Neuron (in vitro differentiated cells): ENCODE measurements around the gene NKX2-1.
"Not testable (repeated sequence)": the region's sequence is repeated elsewhere in the genome, so short reads cannot be mapped to it uniquely, and the experiment has no call there.

Experiments
- H2AFZ ChIP-seq: one replicate; pipeline ENCODE4 v1.6.1; 2013; ENCODE audit warnings: low read depth, mild to moderate bottlenecking, inconsistent platforms, low read length, moderate library complexity
- H3K27me3 ChIP-seq: one replicate; pipeline ENCODE4 v1.6.1; 2013; ENCODE audit warnings: low read length; ENCODE audit not compliant: insufficient read depth
- H3K36me3 ChIP-seq: one replicate; pipeline ENCODE4 v1.6.1; 2013; ENCODE audit warnings: low read length; ENCODE audit not compliant: insufficient read depth
- H3K4me1 ChIP-seq: one replicate; pipeline ENCODE4 v1.6.1; 2013; ENCODE audit warnings: low read length; ENCODE audit not compliant: insufficient read depth
- H3K4me3 ChIP-seq: 2 replicates; pipeline ENCODE4 v1.5.1; 2013; ENCODE audit warnings: mild to moderate bottlenecking, low read length, moderate library complexity
- H3K9me3 ChIP-seq: one replicate; pipeline ENCODE4 v1.6.1; 2013; ENCODE audit warnings: low read length

The NKX2-1 gene

DNA sequence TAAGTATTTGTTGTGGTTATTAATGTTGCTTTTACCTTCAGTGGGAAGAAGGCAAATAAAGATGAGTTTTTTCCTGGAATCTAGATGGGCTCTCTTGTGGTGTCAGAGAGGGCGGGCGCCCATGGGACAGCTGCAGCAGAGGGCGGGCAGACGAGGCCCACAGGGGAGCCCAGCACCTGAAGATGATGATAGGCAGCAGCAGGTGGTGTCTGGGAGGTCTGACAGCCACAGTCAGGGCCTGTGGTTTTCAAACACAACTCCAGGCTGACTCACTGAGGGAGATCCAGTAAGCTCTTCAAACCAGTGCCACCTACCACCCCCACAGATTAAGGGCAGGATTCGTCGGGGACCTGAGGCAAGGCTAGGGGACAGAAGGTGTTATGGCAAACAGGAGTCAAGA lies 42.8 kb downstream of the NKX2-1 start:
- Histone ChIP-seq H3K36me3 (no peaks in the 10 kb centered on the region), H3K4me1 (no peaks in the 10 kb centered on the region), H3K9me3 (no peaks in the 10 kb centered on the region), H3K27me3 (peaks cover 20% of the 10 kb centered on the region), H2AFZ (no peak overlapping the region), H3K4me3 (no peak overlapping the region)

DNA sequence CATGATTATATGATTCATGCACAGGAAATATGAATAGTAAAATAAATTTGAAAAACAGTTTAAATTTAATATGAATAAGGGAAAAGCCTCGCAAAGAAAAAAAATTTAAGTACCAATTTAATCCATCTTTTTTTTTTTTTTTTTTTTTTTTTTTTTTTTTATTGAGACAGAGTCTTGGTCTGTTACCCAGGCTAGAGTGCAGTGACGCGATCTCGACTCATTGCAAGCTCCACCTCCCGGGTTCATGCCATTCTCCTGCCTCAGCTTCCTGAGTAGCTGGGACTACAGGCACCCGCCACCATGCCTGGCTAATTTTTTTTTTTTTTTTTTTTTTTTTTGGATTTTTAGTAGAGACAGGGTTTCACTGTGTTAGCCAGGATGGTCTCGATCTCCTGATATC lies 44.0 kb downstream of the NKX2-1 start:
- not testable (repeated sequence) for H3K36me3 ChIP-seq, H3K4me1 ChIP-seq, H2AFZ ChIP-seq, H3K9me3 ChIP-seq, H3K4me3 ChIP-seq
- H3K27me3 ChIP-seq, result peaks cover 22% of the 10 kb centered on the region

DNA sequence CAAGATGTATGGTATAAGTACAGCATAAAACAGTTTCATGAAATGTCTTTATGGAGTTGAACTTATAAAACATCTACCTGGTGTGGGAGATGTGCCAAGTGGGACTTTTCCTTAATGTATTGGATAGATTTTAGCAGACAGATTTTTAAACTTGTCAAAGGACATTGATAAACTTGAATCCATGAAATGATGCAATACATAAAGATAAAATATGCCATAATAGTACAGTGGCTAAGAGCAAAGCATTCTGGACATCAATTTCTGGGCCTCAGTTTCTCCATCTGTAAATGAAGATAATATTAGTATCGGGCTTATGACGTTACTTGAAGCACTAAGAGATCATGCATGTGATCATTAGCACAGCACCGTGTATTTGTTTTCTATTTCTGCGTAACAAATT lies 45.4 kb downstream of the NKX2-1 start:
- no peak overlapping the region for H2AFZ ChIP-seq
- H3K4me1 ChIP-seq, result no peaks in the 10 kb centered on the region
- no peaks in the 10 kb centered on the region for H3K9me3 ChIP-seq
- no peaks in the 10 kb centered on the region for H3K36me3 ChIP-seq
- H3K27me3 ChIP-seq, result peaks cover 18% of the 10 kb centered on the region
- H3K4me3 ChIP-seq, result no peak overlapping the region

DNA sequence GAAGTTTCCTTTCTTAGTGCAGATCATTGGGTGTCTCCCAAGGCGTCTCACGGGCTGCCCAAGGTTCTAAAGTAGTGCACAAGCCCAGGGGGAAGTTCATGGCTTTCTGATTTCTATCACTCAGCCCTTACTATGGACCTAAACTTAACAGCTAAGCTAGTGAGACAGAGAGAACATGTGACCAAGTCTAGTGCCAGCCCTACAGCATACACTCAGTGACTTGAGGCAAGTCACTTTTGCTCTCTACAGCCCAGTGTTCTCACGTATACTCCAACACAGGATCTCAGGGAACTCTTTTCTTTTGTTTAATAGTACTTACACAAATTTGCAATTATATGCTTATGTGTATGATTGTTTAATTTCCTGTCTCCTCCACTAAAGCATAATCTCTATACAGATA lies 48.6 kb downstream of the NKX2-1 start:
- H3K4me3 ChIP-seq, result no peak overlapping the region
- H3K9me3 ChIP-seq, result no peaks in the 10 kb centered on the region
- H3K4me1 ChIP-seq, result no peaks in the 10 kb centered on the region
- H2AFZ ChIP-seq, result no peak overlapping the region
- H3K36me3 ChIP-seq, result no peaks in the 10 kb centered on the region
- H3K27me3 ChIP-seq, result peaks cover 18% of the 10 kb centered on the region

DNA sequence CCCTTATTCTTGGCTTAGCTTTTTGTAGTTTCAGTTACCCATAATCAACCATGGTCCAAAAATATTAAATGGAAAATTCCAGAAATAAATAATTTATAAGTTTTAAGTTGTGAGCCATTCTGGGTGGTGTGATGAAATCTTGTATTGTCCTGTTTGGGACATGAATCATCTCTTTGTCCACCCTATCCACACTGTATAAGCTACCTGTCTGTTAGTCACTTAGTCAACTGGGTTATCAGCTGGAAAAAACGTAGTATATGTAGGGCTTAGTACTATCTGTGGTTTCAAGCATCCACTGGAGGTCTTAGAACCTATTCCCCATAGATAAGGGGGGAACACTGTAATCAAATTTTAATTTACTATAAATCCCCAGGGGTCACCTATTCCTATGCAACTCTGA lies 52.7 kb downstream of the NKX2-1 start:
- Histone ChIP-seq H3K9me3 (no peaks in the 10 kb centered on the region), H3K4me1 (no peaks in the 10 kb centered on the region), H2AFZ (no peak overlapping the region), H3K4me3 (no peak overlapping the region), H3K27me3 (peaks cover 23% of the 10 kb centered on the region), H3K36me3 (no peaks in the 10 kb centered on the region)
